NCI-H2196 (cell line): ENCODE data around the gene ZNF496.
A peak's percentile ranks its signal among the peaks of the same experiment; 100 is the strongest.
"Not testable (repeated sequence)": the region's sequence is repeated elsewhere in the genome, so short reads cannot be mapped to it uniquely, and the experiment has no call there.

Source experiments
- DNase-seq: peaks from one replicate; lab custom pipeline; 2025; ENCODE audit not compliant: unreplicated experiment; lab: John Stamatoyannopoulos, UW

The ZNF496 gene

GRCh38 chr1:247359559-247359958 is 27.9 kb upstream of the ZNF496 start:
- DNase-seq, result no peak

- no peak for DNase-seq
Observed at GRCh38 chr1:247358920-247359319, 27.3 kb upstream of the ZNF496 start.

GRCh38 chr1:247357781-247358211 is 26.1 kb upstream of the ZNF496 start:
- no peak for DNase-seq

- DNase-seq, result no peak
Observed at GRCh38 chr1:247357052-247357780, 25.5 kb upstream of the ZNF496 start.

GRCh38 chr1:247355160-247355559 is 23.5 kb upstream of the ZNF496 start:
- not testable (repeated sequence) for DNase-seq

- no peak for DNase-seq
Observed at GRCh38 chr1:247352175-247352574, 20.5 kb upstream of the ZNF496 start.

- no peak for DNase-seq
Observed at GRCh38 chr1:247350587-247350986, 18.9 kb upstream of the ZNF496 start.

GRCh38 chr1:247347477-247348222 is 16.0 kb upstream of the ZNF496 start:
- DNase-seq, result no peak

- DNase-seq, result no peak
Observed at GRCh38 chr1:247345881-247346280, 14.2 kb upstream of the ZNF496 start.

GRCh38 chr1:247343801-247344200 is 12.1 kb upstream of the ZNF496 start:
- no peak for DNase-seq

- no peak for DNase-seq
Observed at GRCh38 chr1:247338723-247339275, 7.1 kb upstream of the ZNF496 start.

GRCh38 chr1:247337961-247338360 is 6.3 kb upstream of the ZNF496 start:
- DNase-seq, result no peak

GRCh38 chr1:247337250-247337746 is 5.6 kb upstream of the ZNF496 start:
- DNase-seq, result no peak

GRCh38 chr1:247336390-247336789 is 4.7 kb upstream of the ZNF496 start:
- DNase-seq, result no peak

GRCh38 chr1:247335882-247336281 is 4.2 kb upstream of the ZNF496 start:
- no peak for DNase-seq

- DNase-seq, result no peak
Observed at GRCh38 chr1:247334378-247335133, 2.9 kb upstream of the ZNF496 start.

GRCh38 chr1:247332623-247333361 is 1.1 kb upstream of the ZNF496 start:
- DNase-seq, result no peak

GRCh38 chr1:247332215-247332622 is 552 bp upstream of the ZNF496 start:
- DNase-seq, result peak; percentile 16

GRCh38 chr1:247331172-247331524 is 519 bp downstream of the ZNF496 start:
- peak; percentile 44 for DNase-seq

GRCh38 chr1:247330548-247331171 is 1.0 kb downstream of the ZNF496 start:
- DNase-seq, result no peak
